Panc1 (cell line): ENCODE results near the gene ENPP6. TPM values are rescaled to one million over a fixed set of nuclear protein-coding genes. Genes with fewer than 3 reads are reported as not detected.

Experiments used
- ATAC-seq: fragments of 200-7000 bp; cut with Tn5 transposase; 2 replicates; pipeline ENCODE4 v1.9.1; 2020; ENCODE audit warnings: mild to moderate bottlenecking, moderate library complexity
- BruUV-seq: library from RNA; stranded (reverse); fragments of 400-500 nt; replicated peaks from 2 replicates; lab custom pipeline; 2021; lab: Mats Ljungman, UMichigan
- CTCF ChIA-PET: fragments of 300-600 bp; sonication (Branson Sonifier 250); formaldehyde crosslinking; loops from one replicate; lab custom pipeline; 2022; ENCODE audit warnings: antibody characterized with exemption; lab: Charles Lee
- POLR2A ChIA-PET: fragments of 300-600 bp; sonication (Branson Sonifier 250); formaldehyde crosslinking; loops from one replicate; lab custom pipeline; 2022; ENCODE audit warnings: antibody characterized with exemption; lab: Charles Lee
- DNase-seq: peaks from one replicate; pipeline ENCODE4 v3.0.0-alpha.2; 2010; ENCODE audit warnings: low read depth, low spot score
- H3K27ac ChIP-seq: 2 replicates; pipeline ENCODE4 v1.5.1; 2011; ENCODE audit warnings: mild to moderate bottlenecking, low read length, inconsistent platforms
- H3K27me3 ChIP-seq: fragments of 200-500 bp; sonication (Bioruptor generic); 2 replicates; pipeline ENCODE4 v1.6.0; 2014; ENCODE audit warnings: low read length, inconsistent platforms; ENCODE audit not compliant: control insufficient read depth, insufficient read depth
- H3K36me3 ChIP-seq: fragments of 200-500 bp; sonication (Bioruptor generic); 2 replicates; pipeline ENCODE4 v1.5.1; 2014; ENCODE audit warnings: inconsistent platforms, mild to moderate bottlenecking, low read length, moderate library complexity; ENCODE audit not compliant: control insufficient read depth, insufficient read depth
- H3K4me1 ChIP-seq: 2 replicates; pipeline ENCODE4 v1.5.1; 2011; ENCODE audit warnings: inconsistent platforms, mild to moderate bottlenecking, low read length, moderate library complexity; ENCODE audit not compliant: control insufficient read depth, insufficient read depth
- H3K4me3 ChIP-seq, 2 experiments: 2 replicates each; pipeline ENCODE4 v1.5.1; 2011 to 2012; ENCODE audit warnings: low read depth in 2 of 2, low read length in 2 of 2, mild to moderate bottlenecking in 2 of 2, inconsistent platforms in 1 of 2, moderate library complexity in 1 of 2
- H3K9me3 ChIP-seq: fragments of 200-500 bp; sonication (Bioruptor generic); 2 replicates; pipeline ENCODE4 v1.5.1; 2014; ENCODE audit warnings: low read depth, mild to moderate bottlenecking, inconsistent platforms, low read length, moderate library complexity; ENCODE audit not compliant: control insufficient read depth, insufficient read depth
- POLR2AphosphoS5 ChIP-seq: IDR thresholded peaks from 2 replicates; pipeline ENCODE4 v1.6.1; 2012; ENCODE audit warnings: mild to moderate bottlenecking, low read depth, low read length, moderate library complexity
- REST ChIP-seq, 2 experiments: IDR thresholded peaks; 2 replicates each; pipeline ENCODE4 v1.6.1; 2011 to 2012; ENCODE audit warnings: low read depth in 2 of 2, control low read depth in 1 of 2, low read length in 1 of 2, mild to moderate bottlenecking in 1 of 2, moderate library complexity in 1 of 2; ENCODE audit not compliant: insufficient read depth in 1 of 2
- SIN3A ChIP-seq: IDR thresholded peaks from 2 replicates; pipeline ENCODE4 v1.6.1; 2012; ENCODE audit warnings: low read depth, mild to moderate bottlenecking, low read length, moderate library complexity, borderline replicate concordance; ENCODE audit not compliant: insufficient read depth
- TCF7L2 ChIP-seq: IDR thresholded peaks from 2 replicates; pipeline ENCODE4 v1.6.1; 2011; ENCODE audit warnings: mild to moderate bottlenecking, low read depth, low read length, inconsistent platforms
- in situ Hi-C: cut with HindIII; loops from 2 replicates; pipeline ENCODE4 v1.10.0; 2016; ENCODE audit warnings: low sequenced_read_pairs, low pct_unique_long_range_greater_than_20kb
- intact Hi-C: fragments of 100-400 bp; cut with micrococcal nuclease; formaldehyde crosslinking; loops from one replicate; pipeline ENCODE4 v1.10.0; 2022; ENCODE audit not compliant: unreplicated experiment
- total RNA-seq: library from RNA; stranded (reverse); gene quantifications from one replicate; pipeline ENCODE4 v1.2.1, GENCODE V29; 2021; ENCODE audit not compliant: unreplicated experiment
- TF ChIP-seq, protein P1 (sequence below): fragments of 450-650 bp; IDR thresholded peaks from 2 replicates; pipeline ENCODE4 v1.5.1; 2017; ENCODE audit warnings: mild to moderate bottlenecking

Gene ENPP6
- total RNA-seq, 1 experiment from 2014 or later = not detected

GRCh38 chr4:184108006-184108501 lies 109.6 kb downstream of the ENPP6 start:
- POLR2A ChIA-PET = no interaction called here
- H3K4me3 ChIP-seq = no peak overlapping the region
- ATAC-seq (no peak), DNase-seq (no peak)
- intact Hi-C loops (no loop called here), in situ Hi-C loops (no loop called here)
- no TSS peak for BruUV-seq
- TF ChIP-seq REST (IDR thresholded peaks at IDR 0.05; ENCODE audit: insufficient read depth in 1 of 2, low read depth in 2 of 2, low read length in 1 of 2) = no peak
- TF ChIP-seq SIN3A = no peak
- no peak for TF ChIP-seq POLR2AphosphoS5
- TF ChIP-seq TCF7L2 = no peak
- TF ChIP-seq, protein P1, sequence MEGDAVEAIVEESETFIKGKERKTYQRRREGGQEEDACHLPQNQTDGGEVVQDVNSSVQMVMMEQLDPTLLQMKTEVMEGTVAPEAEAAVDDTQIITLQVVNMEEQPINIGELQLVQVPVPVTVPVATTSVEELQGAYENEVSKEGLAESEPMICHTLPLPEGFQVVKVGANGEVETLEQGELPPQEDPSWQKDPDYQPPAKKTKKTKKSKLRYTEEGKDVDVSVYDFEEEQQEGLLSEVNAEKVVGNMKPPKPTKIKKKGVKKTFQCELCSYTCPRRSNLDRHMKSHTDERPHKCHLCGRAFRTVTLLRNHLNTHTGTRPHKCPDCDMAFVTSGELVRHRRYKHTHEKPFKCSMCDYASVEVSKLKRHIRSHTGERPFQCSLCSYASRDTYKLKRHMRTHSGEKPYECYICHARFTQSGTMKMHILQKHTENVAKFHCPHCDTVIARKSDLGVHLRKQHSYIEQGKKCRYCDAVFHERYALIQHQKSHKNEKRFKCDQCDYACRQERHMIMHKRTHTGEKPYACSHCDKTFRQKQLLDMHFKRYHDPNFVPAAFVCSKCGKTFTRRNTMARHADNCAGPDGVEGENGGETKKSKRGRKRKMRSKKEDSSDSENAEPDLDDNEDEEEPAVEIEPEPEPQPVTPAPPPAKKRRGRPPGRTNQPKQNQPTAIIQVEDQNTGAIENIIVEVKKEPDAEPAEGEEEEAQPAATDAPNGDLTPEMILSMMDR = no peak
- H3K9me3 ChIP-seq = no peaks in the 10 kb centered on the region
- no peak overlapping the region for H3K27ac ChIP-seq
- H3K4me1 ChIP-seq = no peaks in the 10 kb centered on the region
- H3K27me3 ChIP-seq = no peaks in the 10 kb centered on the region
- CTCF ChIA-PET = no interaction called here
- no peaks in the 10 kb centered on the region for H3K36me3 ChIP-seq

DNA sequence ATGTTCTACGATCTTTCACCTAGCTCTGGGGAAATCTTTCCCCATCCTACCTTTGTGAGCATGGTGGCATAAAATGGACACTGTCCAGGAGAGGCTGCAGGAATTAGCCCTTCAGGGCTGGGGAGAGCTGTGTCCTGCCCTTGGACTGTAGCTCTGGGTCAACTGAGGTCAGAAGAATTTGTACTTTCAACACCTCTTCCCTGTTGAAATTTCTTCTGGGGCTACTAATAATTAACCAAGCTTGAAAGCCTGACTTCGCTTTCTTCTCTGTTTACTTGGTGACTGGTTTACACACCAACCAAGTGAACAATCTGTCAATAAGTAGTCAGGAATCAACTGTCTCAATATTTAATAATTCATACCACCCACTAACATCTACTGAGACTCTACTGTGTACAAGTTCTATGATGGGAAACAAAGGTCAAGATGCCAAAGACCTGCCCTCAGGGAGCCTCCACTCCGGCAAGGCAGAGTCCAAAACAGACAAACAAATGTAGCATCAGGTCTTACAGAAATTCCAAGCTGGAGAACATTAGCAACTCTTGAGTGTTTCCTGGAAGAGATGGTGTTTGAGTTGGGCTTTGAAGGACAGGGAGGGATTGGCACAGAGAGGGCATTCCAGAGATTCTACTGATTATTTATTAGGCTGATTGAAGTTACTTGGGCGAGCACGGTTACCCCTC lies 113.1 kb downstream of the ENPP6 start:
- intact Hi-C loops = no loop called here
- Histone ChIP-seq H3K36me3 (no peaks in the 10 kb centered on the region), H3K4me1 (no peaks in the 10 kb centered on the region), H3K9me3 (no peaks in the 10 kb centered on the region), H3K27me3 (no peaks in the 10 kb centered on the region), H3K4me3 (no peak overlapping the region), H3K27ac (no peak overlapping the region)
- no TSS peak for BruUV-seq
- TF ChIP-seq POLR2AphosphoS5 (no peak), TCF7L2 (no peak), REST (IDR thresholded peaks at IDR 0.05; ENCODE audit: insufficient read depth in 1 of 2, low read depth in 2 of 2, low read length in 1 of 2) (no peak), SIN3A (no peak)
- TF ChIP-seq, protein P1 = no peak
- ATAC-seq (no peak), DNase-seq (no peak)
- in situ Hi-C loops = no loop called here
- CTCF ChIA-PET = no interaction called here
- POLR2A ChIA-PET = no interaction called here
